ENCODE data around the gene NEAT1. TPM values are rescaled to one million over a fixed set of nuclear protein-coding genes. Genes with fewer than 3 reads are reported as not detected.
A peak's percentile ranks its signal among the peaks of the same experiment; 100 is the strongest.

Gene NEAT1
- total RNA-seq, 1 donor from 2014 or later: 27.0 TPM

- TF ChIP-seq, protein P1, sequence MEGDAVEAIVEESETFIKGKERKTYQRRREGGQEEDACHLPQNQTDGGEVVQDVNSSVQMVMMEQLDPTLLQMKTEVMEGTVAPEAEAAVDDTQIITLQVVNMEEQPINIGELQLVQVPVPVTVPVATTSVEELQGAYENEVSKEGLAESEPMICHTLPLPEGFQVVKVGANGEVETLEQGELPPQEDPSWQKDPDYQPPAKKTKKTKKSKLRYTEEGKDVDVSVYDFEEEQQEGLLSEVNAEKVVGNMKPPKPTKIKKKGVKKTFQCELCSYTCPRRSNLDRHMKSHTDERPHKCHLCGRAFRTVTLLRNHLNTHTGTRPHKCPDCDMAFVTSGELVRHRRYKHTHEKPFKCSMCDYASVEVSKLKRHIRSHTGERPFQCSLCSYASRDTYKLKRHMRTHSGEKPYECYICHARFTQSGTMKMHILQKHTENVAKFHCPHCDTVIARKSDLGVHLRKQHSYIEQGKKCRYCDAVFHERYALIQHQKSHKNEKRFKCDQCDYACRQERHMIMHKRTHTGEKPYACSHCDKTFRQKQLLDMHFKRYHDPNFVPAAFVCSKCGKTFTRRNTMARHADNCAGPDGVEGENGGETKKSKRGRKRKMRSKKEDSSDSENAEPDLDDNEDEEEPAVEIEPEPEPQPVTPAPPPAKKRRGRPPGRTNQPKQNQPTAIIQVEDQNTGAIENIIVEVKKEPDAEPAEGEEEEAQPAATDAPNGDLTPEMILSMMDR (conservative IDR thresholded peaks at IDR 0.05; ENCODE audit: low read depth, low read length): no peak
- DNase-seq (ENCODE audit: low read depth): peak; percentile 84
Observed at GRCh38 chr11:65493367-65494176, 71.0 kb downstream of the NEAT1 start.

More at GRCh38 chr11:65493367-65494176, 71.0 kb downstream of the NEAT1 start:
- peak overlapping the region; percentile 19 for H3K4me3 ChIP-seq (ENCODE audit: low read depth, low read length)

Other genes starting within 250 kb of the NEAT1 start
- 256 and 360 TPM in 2 replicates for gene CAPN1, start 240.9 kb upstream of the NEAT1 start, total RNA-seq
- 30.2 and 42.9 TPM in 2 replicates for gene POLA2, start 160.8 kb upstream of the NEAT1 start, total RNA-seq
- 18.6 and 23.1 TPM in 2 replicates for gene CDC42EP2, start 107.9 kb upstream of the NEAT1 start, total RNA-seq
- gene DPF2, start 88.9 kb upstream of the NEAT1 start, total RNA-seq: 34.9 and 44.1 TPM in 2 replicates
- gene TIGD3, start 68.0 kb upstream of the NEAT1 start, total RNA-seq: 0.75 and 1.2 TPM in 2 replicates
- 0.29 and 1.2 TPM in 2 replicates for gene SLC25A45, start 40.2 kb upstream of the NEAT1 start, total RNA-seq
- 43.5 and 49.5 TPM in 2 replicates for gene FRMD8, start 36.2 kb upstream of the NEAT1 start, total RNA-seq
- 343 and 1,362 TPM in 2 replicates for gene MALAT1, start 76.2 kb downstream of the NEAT1 start, total RNA-seq
- 81.2 and 101 TPM in 2 replicates for gene SCYL1, start 102.3 kb downstream of the NEAT1 start, total RNA-seq
- gene LTBP3, start 135.6 kb downstream of the NEAT1 start, total RNA-seq: 34.9 and 102 TPM in 2 replicates
- 72.0 and 141 TPM in 2 replicates for gene ZNRD2, start 147.7 kb downstream of the NEAT1 start, total RNA-seq
- 64.0 and 67.1 TPM in 2 replicates for gene FAM89B, start 149.7 kb downstream of the NEAT1 start, total RNA-seq
- gene EHBP1L1, start 153.3 kb downstream of the NEAT1 start, total RNA-seq: 26.1 and 26.3 TPM in 2 replicates
- gene KCNK7, start 173.0 kb downstream of the NEAT1 start, total RNA-seq: 0.17 TPM in 1 of 2 replicates, not detected in the other
- gene MAP3K11, start 191.4 kb downstream of the NEAT1 start, total RNA-seq: 55.0 and 55.3 TPM in 2 replicates
- 35.9 and 41.6 TPM in 2 replicates for gene PCNX3, start 193.0 kb downstream of the NEAT1 start, total RNA-seq
- 45.5 and 66.5 TPM in 2 replicates for gene SIPA1, start 215.3 kb downstream of the NEAT1 start, total RNA-seq
- 63.6 and 73.0 TPM in 2 replicates for gene RELA, start 240.1 kb downstream of the NEAT1 start, total RNA-seq

Data from epithelial cell of proximal tubule (primary cell).